ENCODE results near the gene CARS1.

CARS1 gene

DNA sequence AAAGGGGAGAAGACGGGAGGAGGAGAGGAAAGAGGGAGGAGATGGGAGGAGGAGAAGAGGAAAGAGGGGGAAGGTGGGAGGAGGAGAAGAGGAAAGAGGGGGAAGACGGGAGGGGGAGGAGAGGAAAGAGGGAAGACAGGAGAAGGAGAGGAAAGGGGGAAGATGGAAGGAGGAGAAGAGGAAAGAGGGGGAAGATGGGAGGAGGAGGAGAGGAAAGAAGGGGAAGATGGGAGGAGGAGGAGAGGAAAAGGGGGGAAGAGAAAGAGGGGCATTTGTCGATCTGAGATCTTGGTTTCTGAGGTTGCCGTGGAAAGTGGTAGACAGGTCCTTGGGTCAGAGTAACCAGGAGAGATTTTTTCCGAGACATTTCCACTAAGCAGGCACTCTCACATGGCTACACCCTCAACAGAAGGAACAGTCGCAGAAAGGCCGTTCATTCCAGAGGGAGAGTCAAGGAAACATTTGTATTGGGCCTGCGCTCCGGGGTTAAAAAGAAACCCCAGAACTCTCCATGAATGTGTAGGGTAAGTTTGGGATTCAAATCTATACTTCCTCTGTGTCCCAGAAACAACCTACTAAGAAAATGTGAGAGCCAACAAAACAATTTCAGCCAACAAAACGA is 39.8 kb upstream of the CARS1 start:
- TF ChIP-seq, protein P1, sequence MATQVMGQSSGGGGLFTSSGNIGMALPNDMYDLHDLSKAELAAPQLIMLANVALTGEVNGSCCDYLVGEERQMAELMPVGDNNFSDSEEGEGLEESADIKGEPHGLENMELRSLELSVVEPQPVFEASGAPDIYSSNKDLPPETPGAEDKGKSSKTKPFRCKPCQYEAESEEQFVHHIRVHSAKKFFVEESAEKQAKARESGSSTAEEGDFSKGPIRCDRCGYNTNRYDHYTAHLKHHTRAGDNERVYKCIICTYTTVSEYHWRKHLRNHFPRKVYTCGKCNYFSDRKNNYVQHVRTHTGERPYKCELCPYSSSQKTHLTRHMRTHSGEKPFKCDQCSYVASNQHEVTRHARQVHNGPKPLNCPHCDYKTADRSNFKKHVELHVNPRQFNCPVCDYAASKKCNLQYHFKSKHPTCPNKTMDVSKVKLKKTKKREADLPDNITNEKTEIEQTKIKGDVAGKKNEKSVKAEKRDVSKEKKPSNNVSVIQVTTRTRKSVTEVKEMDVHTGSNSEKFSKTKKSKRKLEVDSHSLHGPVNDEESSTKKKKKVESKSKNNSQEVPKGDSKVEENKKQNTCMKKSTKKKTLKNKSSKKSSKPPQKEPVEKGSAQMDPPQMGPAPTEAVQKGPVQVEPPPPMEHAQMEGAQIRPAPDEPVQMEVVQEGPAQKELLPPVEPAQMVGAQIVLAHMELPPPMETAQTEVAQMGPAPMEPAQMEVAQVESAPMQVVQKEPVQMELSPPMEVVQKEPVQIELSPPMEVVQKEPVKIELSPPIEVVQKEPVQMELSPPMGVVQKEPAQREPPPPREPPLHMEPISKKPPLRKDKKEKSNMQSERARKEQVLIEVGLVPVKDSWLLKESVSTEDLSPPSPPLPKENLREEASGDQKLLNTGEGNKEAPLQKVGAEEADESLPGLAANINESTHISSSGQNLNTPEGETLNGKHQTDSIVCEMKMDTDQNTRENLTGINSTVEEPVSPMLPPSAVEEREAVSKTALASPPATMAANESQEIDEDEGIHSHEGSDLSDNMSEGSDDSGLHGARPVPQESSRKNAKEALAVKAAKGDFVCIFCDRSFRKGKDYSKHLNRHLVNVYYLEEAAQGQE (IDR thresholded peaks at IDR 0.05; ENCODE audit: insufficient read depth in 1 of 2, low read depth in 2 of 2, low read length in 2 of 2) = no peak
- TF ChIP-seq POLR2AphosphoS5 (IDR thresholded peaks at IDR 0.05; ENCODE audit: low read depth, low read length) (no peak), TAF1 (IDR thresholded peaks at IDR 0.05; ENCODE audit: borderline replicate concordance, insufficient read depth, low read length) (no peak), SIN3A (IDR thresholded peaks at IDR 0.05; ENCODE audit: borderline replicate concordance, insufficient read depth, low read length) (no peak), FOXP2 (optimal IDR thresholded peaks at IDR 0.05; ENCODE audit: borderline replicate concordance, extremely low read depth, extremely low read length, insufficient read depth) (no peak)

DNA sequence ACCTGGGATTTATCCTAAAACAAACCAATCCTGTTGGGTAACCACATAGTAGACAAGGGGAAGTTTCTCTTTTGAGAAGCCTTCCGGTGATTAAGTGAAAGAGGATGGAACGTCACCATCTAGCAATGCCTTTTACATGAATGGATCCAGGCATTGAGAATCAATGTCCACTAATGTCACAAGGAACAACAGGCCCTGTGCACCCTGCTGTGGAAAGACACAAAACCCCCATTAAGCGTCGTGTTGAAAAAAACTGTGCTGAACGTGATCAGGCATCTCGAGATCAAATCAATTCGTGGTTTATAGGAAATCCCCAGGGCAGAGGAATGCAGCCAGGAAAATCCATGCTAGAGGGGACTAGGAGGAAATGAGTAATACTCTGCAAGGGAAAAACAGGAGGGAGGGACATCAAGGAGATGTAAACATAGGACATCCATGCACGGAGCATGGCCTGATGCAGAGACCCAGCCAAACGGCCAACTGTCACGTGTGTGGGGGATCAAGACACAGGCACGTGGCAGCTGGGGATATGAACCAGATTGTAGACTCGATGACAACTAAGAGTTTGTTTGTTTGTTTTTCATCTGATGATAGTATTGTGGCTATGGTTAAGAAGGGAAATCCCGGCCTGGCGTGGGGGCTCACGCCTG is 38.6 kb upstream of the CARS1 start:
- TF ChIP-seq SIN3A (IDR thresholded peaks at IDR 0.05; ENCODE audit: borderline replicate concordance, insufficient read depth, low read length) (peak; percentile 95), TAF1 (IDR thresholded peaks at IDR 0.05; ENCODE audit: borderline replicate concordance, insufficient read depth, low read length) (no peak), POLR2AphosphoS5 (IDR thresholded peaks at IDR 0.05; ENCODE audit: low read depth, low read length) (peak; percentile 50), FOXP2 (optimal IDR thresholded peaks at IDR 0.05; ENCODE audit: borderline replicate concordance, extremely low read depth, extremely low read length, insufficient read depth) (no peak)
- TF ChIP-seq, protein P1 (IDR thresholded peaks at IDR 0.05; ENCODE audit: insufficient read depth in 1 of 2, low read depth in 2 of 2, low read length in 2 of 2) = peak in 1 of 2 experiments; percentile 73; a peak in 1 of 4 replicates

DNA sequence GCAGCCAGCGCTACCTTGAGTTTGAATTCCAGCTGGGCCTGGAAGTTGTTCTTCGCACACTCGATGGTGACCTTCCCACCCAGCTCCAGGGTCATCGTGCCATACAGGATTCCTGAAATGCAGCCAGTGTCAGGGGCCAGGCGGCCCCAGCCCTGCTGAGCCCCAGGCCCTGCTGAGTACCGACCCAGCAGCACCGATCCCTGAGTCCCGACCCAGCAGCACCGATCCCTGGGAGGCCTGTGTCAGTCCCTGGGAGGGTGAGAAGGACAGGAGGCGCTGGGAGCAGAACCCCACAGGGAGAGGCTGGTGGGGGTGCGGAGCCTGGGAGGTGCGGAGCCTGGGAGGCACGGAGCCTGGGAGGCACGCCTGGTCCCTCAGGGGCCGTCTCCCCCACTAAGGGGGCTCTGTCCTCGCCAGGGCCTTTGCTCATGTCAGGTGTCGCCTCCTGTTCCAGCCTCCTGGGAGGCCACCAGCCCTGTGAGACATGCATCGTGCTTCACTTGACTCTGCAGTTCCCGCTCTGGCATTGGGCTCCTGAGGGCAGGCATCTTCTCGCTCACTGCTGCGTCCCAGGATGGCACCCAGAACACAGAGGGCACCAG is 37.1 kb upstream of the CARS1 start:
- TF ChIP-seq, protein P1 (IDR thresholded peaks at IDR 0.05; ENCODE audit: insufficient read depth in 1 of 2, low read depth in 2 of 2, low read length in 2 of 2) = no peak
- no peak for TF ChIP-seq POLR2AphosphoS5 (IDR thresholded peaks at IDR 0.05; ENCODE audit: low read depth, low read length)
- TF ChIP-seq SIN3A (IDR thresholded peaks at IDR 0.05; ENCODE audit: borderline replicate concordance, insufficient read depth, low read length) = no peak
- no peak for TF ChIP-seq TAF1 (IDR thresholded peaks at IDR 0.05; ENCODE audit: borderline replicate concordance, insufficient read depth, low read length)
- no peak for TF ChIP-seq FOXP2 (optimal IDR thresholded peaks at IDR 0.05; ENCODE audit: borderline replicate concordance, extremely low read depth, extremely low read length, insufficient read depth)

DNA sequence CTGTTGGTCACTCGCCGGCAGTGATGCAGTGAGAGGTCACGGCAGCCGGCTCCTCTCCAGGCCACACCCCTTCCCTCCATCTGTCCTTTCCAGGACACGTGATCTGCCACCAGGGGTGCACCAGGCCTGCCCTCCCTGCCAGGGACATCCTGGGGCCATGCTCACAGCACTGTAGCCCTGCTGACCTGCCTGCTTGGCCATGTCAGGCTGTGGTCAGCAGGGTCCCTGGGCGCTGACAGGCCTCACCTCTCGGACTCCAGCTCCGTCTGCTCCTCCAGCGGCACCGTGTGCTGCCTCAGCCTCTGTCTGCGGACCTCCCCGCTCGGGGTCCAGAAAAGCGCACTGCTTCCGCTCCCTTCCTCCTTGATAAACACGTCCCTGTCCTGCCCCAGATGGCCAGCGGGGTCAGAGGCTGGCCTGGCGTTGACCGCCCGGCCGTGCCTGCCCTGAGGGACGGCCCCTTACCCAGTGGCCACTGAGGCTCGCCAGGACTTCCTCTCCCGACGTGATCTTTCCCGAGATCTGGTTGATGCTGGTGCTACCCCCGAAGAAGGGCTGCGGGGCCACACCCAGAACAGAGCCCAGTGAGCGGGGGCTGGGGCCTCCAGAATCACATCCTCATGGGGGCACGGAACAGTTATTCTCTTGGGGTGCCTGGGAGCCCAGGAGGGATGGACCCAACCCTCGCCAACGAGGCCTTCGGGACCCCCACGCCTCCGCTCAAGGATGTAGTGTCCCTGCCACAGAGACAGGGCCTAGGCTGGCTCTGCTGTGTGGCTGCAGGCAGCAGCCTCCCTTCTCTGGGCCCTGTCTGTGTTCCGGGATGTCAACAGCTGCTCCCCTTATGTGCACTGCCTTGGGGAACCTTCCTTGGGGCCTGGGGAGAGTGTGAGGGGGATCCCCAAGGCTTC is 36.3 kb upstream of the CARS1 start:
- TF ChIP-seq FOXP2 (optimal IDR thresholded peaks at IDR 0.05; ENCODE audit: borderline replicate concordance, extremely low read depth, extremely low read length, insufficient read depth) (no peak), POLR2AphosphoS5 (IDR thresholded peaks at IDR 0.05; ENCODE audit: low read depth, low read length) (no peak), TAF1 (IDR thresholded peaks at IDR 0.05; ENCODE audit: borderline replicate concordance, insufficient read depth, low read length) (no peak), SIN3A (IDR thresholded peaks at IDR 0.05; ENCODE audit: borderline replicate concordance, insufficient read depth, low read length) (no peak)
- TF ChIP-seq, protein P1 (IDR thresholded peaks at IDR 0.05; ENCODE audit: insufficient read depth in 1 of 2, low read depth in 2 of 2, low read length in 2 of 2) = no peak
